WERI-Rb-1 (cell line): ENCODE data around the gene PGP.
A peak's percentile ranks its signal among the peaks of the same experiment; 100 is the strongest.

Source experiments
- DNase-seq: peaks from one replicate; pipeline ENCODE4 v3.0.0-alpha.2; 2020
- H3K27ac ChIP-seq: fragments of 250-450 bp; sonication (Bioruptor Pico); 2 replicates; pipeline ENCODE4 v1.5.1; 2020; ENCODE audit warnings: mild to moderate bottlenecking, moderate library complexity
- H3K27me3 ChIP-seq: fragments of 250-450 bp; sonication (Bioruptor Pico); 2 replicates; pipeline ENCODE4 v1.5.1; 2021; ENCODE audit warnings: mild to moderate bottlenecking, low read depth, moderate library complexity; ENCODE audit not compliant: insufficient read depth, severe bottlenecking
- H3K36me3 ChIP-seq: fragments of 250-450 bp; sonication (Bioruptor Pico); 2 replicates; pipeline ENCODE4 v1.5.1; 2020; ENCODE audit warnings: mild to moderate bottlenecking, moderate library complexity
- H3K4me3 ChIP-seq: 2 replicates; pipeline ENCODE4 v1.5.1; 2011; ENCODE audit warnings: low read depth, mild to moderate bottlenecking, control low read depth, low read length
- H3K9me3 ChIP-seq: fragments of 250-450 bp; sonication (Bioruptor Pico); 2 replicates; pipeline ENCODE4 v1.5.1; 2021; ENCODE audit warnings: mild to moderate bottlenecking, moderate library complexity; ENCODE audit not compliant: severe bottlenecking
- TF ChIP-seq, protein P1 (sequence below): IDR thresholded peaks from 2 replicates; pipeline ENCODE4 v1.5.1; 2011; ENCODE audit warnings: low read depth, mild to moderate bottlenecking, control low read depth, inconsistent platforms, low read length

PGP gene

DNA sequence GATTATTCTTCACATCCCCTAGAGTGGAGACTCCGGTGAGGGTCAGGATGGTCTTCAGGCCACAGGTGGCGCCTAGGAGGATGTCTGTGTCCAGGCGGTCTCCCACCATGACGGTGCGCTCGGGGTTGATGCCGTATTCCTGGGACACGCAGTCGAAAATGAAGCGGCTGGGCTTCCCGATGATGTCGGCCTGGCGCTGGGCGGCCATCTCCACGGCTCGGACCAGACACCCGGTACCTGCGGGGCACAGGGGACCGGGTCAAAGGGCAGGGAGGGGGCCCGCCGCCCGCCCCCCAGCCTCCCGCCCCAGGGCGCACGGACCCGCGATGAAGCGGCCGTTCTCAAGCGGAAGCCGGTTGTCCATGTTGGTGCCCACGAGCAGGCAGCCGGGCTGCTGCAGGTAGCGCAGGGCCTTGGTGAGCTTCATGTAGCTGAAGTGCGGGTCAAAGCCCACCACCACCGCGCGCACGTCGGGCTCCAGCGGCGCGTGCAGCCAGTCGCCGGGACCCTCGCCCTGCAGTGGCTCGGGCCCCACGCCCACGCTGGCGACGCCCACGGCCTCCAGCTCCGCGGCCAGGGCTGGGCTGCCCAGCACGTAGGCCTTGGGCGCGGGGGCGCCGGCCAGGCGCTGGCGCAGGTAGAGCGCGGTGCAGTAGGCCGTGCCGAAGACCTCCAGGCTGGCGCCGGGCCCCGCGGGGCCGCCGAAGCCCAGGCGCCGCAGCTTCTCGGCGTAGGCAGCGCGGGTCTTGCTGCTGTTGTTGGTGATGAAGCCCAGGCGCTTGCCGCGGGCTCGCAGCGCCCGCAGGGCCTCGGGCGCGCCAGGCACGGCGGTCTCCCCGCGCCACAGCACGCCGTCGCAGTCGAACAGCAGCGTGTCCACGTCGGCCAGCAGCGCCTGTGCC lies 572 bp downstream of the PGP start:
- H3K9me3 ChIP-seq, result no peaks in the 10 kb centered on the region
- DNase-seq, result no peak
- peaks cover 39% of the 10 kb centered on the region for H3K36me3 ChIP-seq
- peak overlapping the region; percentile 73 for H3K4me3 ChIP-seq
- no peaks in the 10 kb centered on the region for H3K27me3 ChIP-seq
- TF ChIP-seq, protein P1, sequence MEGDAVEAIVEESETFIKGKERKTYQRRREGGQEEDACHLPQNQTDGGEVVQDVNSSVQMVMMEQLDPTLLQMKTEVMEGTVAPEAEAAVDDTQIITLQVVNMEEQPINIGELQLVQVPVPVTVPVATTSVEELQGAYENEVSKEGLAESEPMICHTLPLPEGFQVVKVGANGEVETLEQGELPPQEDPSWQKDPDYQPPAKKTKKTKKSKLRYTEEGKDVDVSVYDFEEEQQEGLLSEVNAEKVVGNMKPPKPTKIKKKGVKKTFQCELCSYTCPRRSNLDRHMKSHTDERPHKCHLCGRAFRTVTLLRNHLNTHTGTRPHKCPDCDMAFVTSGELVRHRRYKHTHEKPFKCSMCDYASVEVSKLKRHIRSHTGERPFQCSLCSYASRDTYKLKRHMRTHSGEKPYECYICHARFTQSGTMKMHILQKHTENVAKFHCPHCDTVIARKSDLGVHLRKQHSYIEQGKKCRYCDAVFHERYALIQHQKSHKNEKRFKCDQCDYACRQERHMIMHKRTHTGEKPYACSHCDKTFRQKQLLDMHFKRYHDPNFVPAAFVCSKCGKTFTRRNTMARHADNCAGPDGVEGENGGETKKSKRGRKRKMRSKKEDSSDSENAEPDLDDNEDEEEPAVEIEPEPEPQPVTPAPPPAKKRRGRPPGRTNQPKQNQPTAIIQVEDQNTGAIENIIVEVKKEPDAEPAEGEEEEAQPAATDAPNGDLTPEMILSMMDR, result 0 out of 2 replicates have a peak, but pooled peaks have one; percentile 5
- H3K27ac ChIP-seq, result peak overlapping the region; percentile 93

DNA sequence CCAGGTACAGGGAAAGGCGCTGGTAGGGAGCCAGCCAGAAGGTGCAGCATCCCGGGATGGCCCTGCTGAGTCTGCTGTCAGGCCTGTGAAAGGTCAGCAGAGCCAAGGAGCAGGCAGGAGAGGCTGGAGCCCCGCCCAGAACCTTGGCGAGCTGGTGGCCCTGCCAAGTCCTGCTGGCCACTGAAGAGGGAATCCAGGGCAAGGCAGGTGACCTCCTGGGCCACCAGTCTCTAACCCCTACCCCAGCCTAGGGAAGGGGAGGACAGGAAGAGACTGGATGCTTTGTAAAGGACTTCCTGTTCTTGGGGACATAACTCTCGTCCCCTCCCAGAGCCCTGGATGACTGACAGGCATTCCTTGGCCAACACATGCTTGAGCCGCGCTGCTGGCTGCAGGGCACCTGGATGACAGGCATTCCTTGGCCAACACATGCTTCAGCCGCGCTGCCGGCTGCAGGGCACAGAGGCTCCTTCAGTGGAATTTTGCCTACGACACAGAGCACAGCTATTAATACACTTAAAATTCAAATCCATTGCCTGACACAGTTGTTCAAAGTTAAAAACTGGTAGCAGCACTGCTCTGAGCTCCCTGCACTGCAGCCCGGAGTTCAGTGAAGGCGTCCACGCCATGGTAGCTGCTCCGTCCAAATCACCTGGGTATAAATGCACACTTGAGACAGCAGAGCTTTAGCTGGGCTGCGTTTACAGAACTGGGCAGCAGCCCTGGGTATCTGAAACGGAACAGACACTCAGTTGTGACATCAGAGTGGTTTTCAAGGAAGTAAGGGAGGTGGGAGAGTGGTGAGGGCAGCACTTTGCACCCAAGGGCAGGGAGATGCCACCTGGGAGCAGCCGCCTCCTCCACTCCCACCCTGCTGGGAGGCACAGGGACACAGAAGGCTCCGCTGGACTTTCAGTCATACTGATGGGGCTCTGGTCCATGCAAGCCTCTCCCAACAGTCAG lies 2.0 kb downstream of the PGP start:
- H3K27me3 ChIP-seq, result no peaks in the 10 kb centered on the region
- peaks cover 53% of the 10 kb centered on the region for H3K36me3 ChIP-seq
- peak overlapping the region; percentile 93 for H3K27ac ChIP-seq
- peak overlapping the region; percentile 73 for H3K4me3 ChIP-seq
- no peak for DNase-seq
- TF ChIP-seq, protein P1, result no peak
- no peaks in the 10 kb centered on the region for H3K9me3 ChIP-seq

DNA sequence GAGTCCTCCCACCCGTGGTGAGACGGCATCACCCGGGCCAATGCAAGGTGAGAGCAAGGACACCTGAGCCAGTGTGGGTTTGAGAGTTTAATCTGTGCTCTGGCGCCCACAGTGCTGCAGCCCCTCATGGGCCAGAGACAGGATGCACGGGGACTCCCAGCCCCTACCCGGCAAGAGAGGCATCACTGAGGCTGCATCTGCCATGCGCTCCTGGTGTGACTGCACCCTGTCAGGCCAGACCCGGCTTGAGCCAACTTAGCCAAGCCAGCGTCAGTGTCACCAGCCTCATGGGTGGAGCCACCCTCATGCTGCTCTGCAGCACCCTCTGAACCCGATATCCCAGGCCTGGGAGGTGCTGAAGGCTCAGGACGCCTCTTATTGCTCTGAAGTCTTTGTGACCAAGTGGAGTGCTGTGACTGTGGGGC lies 2.7 kb downstream of the PGP start:
- no peak for DNase-seq
- Histone ChIP-seq H3K4me3 (no peak overlapping the region), H3K9me3 (no peaks in the 10 kb centered on the region), H3K27me3 (no peaks in the 10 kb centered on the region), H3K36me3 (peaks cover 60% of the 10 kb centered on the region), H3K27ac (peak overlapping the region; percentile 93)
- TF ChIP-seq, protein P1, result no peak

DNA sequence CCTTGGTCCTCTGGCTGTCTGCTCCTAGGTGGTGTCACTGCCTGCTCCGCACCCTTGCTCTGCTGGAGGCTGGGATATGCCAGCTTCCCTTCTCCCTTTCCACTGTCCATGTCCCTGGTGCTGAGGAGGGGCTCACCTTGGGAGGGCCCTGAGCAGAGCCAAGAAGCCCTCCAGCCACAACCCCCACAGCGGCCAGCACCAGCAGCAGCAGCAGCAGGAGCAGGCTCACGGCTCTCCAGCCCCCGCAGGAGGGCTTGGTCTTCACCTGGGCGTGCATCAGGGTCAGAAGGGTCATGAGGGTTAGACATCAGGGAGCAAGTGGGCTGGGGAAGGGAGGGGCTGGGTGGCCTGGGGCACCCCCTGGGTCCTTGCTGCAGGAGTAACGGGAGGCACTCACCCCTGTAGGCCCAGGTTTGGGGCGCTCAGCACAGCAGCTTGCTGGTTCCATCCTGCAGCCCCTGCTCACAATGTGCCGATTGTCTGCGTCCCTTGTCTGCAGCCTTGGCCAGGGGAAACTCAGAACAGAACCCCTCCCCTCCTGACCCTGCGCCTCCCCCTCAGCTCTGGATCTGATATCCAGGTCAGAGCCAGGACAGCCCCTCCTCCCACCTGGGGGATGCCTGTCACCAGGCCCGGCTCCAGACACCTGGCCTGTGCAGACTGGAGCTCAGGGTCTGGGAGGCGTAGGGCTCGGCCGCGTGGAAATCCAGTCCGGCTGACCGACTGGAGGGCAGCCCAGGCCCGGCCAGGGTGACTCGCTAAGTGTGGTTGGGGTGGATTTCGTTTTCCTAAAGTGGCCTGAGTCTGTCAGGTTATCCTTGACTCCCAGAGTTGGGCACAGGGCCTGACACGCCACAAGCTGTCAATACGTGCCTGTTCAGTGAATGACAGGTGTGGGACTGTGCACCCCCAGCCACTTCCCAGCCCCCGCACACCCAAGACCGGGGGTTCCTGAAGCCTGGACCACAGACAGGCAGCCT lies 4.0 kb downstream of the PGP start, which contains the start of gene BRICD5:
Gene BRICD5, minus strand, starts transcription at position 478 of the 980 bp plus-strand sequence. Its CDS starts 30 bp downstream, at position 448.
- Histone ChIP-seq H3K4me3 (no peak within 1 kb of the TSS; the same call in 1 of the 2 replicates), H3K27ac (peak within 1 kb of the TSS; percentile 93), H3K36me3 (peaks cover 68% of the 10 kb centered on the region), H3K27me3 (no peaks in the 10 kb centered on the region), H3K9me3 (no peaks in the 10 kb centered on the region)
- TF ChIP-seq, protein P1, result no peak
- DNase-seq, result peak; percentile 90

DNA sequence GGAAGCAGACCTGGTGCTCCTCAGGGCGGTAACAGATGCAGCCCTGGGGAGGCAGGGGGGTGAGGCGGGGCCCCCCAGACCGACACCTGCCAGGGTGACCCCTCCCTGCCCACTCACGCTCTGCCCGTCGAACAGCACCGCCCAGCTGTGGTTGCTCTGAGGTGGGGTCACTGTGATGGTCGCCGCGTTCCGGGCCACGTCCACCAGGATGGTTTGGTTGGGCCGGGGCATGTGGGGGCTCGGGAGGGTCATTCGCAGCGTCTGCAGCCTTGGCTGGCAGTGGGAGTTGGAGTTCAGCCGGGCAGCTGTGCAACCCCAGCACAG lies 4.7 kb downstream of the PGP start:
- no peak overlapping the region for H3K4me3 ChIP-seq
- no peak for DNase-seq
- peaks cover 68% of the 10 kb centered on the region for H3K36me3 ChIP-seq
- TF ChIP-seq, protein P1, result no peak
- H3K27me3 ChIP-seq, result no peaks in the 10 kb centered on the region
- peak overlapping the region; percentile 93 for H3K27ac ChIP-seq
- no peaks in the 10 kb centered on the region for H3K9me3 ChIP-seq
